ENCODE measurements around the gene MTHFD1. TPM values are rescaled to one million over a fixed set of nuclear protein-coding genes. Genes with fewer than 3 reads are reported as not detected.

Gene MTHFD1
- total RNA-seq, 2 experiments from 2014 or later = 231 to 238 TPM

- Mint-ChIP-seq H3K9me3 (ENCODE audit: insufficient read depth) (no peaks in the 10 kb centered on the region), H3K36me3 (ENCODE audit: low read depth) (peaks cover 54% of the 10 kb centered on the region), H3K27ac (peak overlapping the region; percentile 61), H3K27me3 (ENCODE audit: low read depth) (no peaks in the 10 kb centered on the region), H3K4me1 (ENCODE audit: low read depth) (peaks cover 47% of the 10 kb centered on the region), H3K4me3 (peak overlapping the region; percentile 60)
- CTCF ChIA-PET = interaction anchor here (1.9 kb wide), 1 partner anchor 36 kb away, joined by 4 read pairs; no protein-coding TSS in a partner anchor
- DNase-seq = no peak
- POLR2A ChIA-PET = interaction anchor here (2.0 kb wide), 1 partner anchor 34 kb away, joined by 6 read pairs; no protein-coding TSS in a partner anchor
- ATAC-seq = no peak
These were observed 111.9 kb downstream of the MTHFD1 start for GRCh38 chr14:64500088-64500487.

DNA sequence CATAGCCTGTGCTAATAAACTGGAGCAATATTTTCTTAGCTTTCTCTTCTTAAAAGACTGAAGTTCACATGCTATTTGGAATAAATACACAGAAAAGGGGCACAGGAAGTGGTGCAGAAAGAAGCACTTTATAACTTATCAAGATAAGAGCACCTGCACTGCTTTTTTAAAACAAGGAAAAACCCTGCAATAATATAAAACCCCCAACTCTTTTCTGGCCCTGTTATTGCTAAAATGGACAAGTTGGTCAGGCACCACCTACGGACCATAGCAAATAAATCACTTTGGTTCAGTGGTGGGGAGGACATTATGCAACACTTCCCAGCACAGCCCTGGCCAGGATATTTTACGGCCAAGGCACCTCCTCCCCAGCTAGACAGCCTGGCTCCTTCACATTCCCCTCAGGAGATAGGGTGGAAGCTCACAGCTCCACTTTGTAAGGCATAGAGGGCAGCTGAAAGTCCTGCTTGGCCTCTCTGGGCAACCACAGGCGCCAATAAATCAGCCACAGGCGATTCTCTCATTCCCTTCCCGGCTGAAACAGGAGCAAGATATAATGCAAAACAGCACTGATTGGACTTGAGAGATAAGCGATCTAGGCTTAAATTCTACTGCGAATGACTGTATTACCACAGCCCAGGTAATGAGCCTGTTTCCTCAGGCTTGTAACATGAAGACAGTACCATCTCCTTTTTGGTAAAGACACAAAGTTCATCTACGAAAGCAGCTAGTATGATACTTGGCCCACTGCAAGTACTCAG is 113.4 kb downstream of the MTHFD1 start:
- peak overlapping the region; percentile 100 for H3K27ac Mint-ChIP-seq
- ChIA-PET POLR2A (interaction anchor here (0.6 to 5.6 kb wide), 8 partner anchors 11 to 163 kb away, joined by 3 to 55 read pairs (median 8); partner anchors contain the start of gene MTHFD1), CTCF (interaction anchor here (0.9 to 2.7 kb wide), 11 partner anchors 9 to 157 kb away, joined by 3 to 22 read pairs (median 5); partner anchors contain the start of gene HSPA2)
- peaks cover 59% of the 10 kb centered on the region for H3K36me3 Mint-ChIP-seq (ENCODE audit: low read depth)
- H3K9me3 Mint-ChIP-seq (ENCODE audit: insufficient read depth) = no peaks in the 10 kb centered on the region
- peak overlapping the region; percentile 96 for H3K4me3 Mint-ChIP-seq
- no peaks in the 10 kb centered on the region for H3K27me3 Mint-ChIP-seq (ENCODE audit: low read depth)
- DNase-seq (no peak), ATAC-seq (no peak)
- H3K4me1 Mint-ChIP-seq (ENCODE audit: low read depth) = peaks cover 43% of the 10 kb centered on the region

GRCh38 chr14:64502456-64502855 is 114.3 kb downstream of the MTHFD1 start:
- ChIA-PET CTCF (interaction anchor here (0.9 to 2.7 kb wide), 10 partner anchors 8 to 158 kb away, joined by 3 to 22 read pairs (median 5); partner anchors contain the start of gene HSPA2), POLR2A (interaction anchor here (0.9 to 5.6 kb wide), 13 partner anchors 7 to 164 kb away, joined by 3 to 55 read pairs (median 8); partner anchors contain the start of genes HSPA2 and MTHFD1)
- H3K4me1 Mint-ChIP-seq (ENCODE audit: low read depth) = peaks cover 45% of the 10 kb centered on the region
- H3K36me3 Mint-ChIP-seq (ENCODE audit: low read depth) = peaks cover 60% of the 10 kb centered on the region
- peak; percentile 44 for DNase-seq
- peak overlapping the region; percentile 100 for H3K27ac Mint-ChIP-seq
- no peaks in the 10 kb centered on the region for H3K9me3 Mint-ChIP-seq (ENCODE audit: insufficient read depth)
- H3K4me3 Mint-ChIP-seq = peak overlapping the region; percentile 96
- no peaks in the 10 kb centered on the region for H3K27me3 Mint-ChIP-seq (ENCODE audit: low read depth)
- no peak for ATAC-seq

DNA sequence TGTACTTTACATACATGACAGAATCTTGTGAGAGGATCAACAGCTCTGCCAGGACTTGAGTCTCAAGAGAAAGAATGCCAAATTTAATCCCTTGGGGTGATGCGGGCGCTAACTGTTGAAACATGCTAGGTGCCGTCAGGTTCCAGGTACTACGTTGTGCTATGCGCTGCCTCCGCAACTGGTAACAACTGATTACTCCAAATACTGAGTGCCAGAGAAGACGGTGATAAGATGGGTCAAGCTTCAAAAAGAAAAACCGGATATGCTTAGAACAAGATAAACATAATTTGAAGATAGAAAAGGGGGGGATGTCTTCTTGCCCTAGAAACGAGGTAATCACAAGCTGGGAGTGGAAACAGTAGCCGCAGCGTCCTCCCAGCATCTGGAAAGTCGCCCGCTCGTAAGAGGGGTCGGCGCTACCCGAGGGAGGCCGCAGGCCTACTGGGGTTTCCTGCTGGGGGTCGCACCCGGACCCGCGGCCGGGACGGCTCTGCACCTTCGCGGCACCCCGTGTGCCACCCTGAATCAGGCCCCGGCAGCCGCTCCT is 114.8 kb downstream of the MTHFD1 start:
- peak overlapping the region; percentile 100 for H3K27ac Mint-ChIP-seq
- no peaks in the 10 kb centered on the region for H3K9me3 Mint-ChIP-seq (ENCODE audit: insufficient read depth)
- ATAC-seq (no peak), DNase-seq (peak; percentile 46)
- POLR2A ChIA-PET = interaction anchor here (0.9 to 5.6 kb wide), 13 partner anchors 8 to 165 kb away, joined by 3 to 55 read pairs (median 8); partner anchors contain the start of genes HSPA2 and MTHFD1
- H3K36me3 Mint-ChIP-seq (ENCODE audit: low read depth) = peaks cover 60% of the 10 kb centered on the region
- H3K4me1 Mint-ChIP-seq (ENCODE audit: low read depth) = peaks cover 46% of the 10 kb centered on the region
- H3K4me3 Mint-ChIP-seq = peak overlapping the region; percentile 96
- CTCF ChIA-PET = interaction anchor here (0.9 to 2.7 kb wide), 10 partner anchors 8 to 159 kb away, joined by 3 to 22 read pairs (median 5); partner anchors contain the start of gene HSPA2
- H3K27me3 Mint-ChIP-seq (ENCODE audit: low read depth) = no peaks in the 10 kb centered on the region

DNA sequence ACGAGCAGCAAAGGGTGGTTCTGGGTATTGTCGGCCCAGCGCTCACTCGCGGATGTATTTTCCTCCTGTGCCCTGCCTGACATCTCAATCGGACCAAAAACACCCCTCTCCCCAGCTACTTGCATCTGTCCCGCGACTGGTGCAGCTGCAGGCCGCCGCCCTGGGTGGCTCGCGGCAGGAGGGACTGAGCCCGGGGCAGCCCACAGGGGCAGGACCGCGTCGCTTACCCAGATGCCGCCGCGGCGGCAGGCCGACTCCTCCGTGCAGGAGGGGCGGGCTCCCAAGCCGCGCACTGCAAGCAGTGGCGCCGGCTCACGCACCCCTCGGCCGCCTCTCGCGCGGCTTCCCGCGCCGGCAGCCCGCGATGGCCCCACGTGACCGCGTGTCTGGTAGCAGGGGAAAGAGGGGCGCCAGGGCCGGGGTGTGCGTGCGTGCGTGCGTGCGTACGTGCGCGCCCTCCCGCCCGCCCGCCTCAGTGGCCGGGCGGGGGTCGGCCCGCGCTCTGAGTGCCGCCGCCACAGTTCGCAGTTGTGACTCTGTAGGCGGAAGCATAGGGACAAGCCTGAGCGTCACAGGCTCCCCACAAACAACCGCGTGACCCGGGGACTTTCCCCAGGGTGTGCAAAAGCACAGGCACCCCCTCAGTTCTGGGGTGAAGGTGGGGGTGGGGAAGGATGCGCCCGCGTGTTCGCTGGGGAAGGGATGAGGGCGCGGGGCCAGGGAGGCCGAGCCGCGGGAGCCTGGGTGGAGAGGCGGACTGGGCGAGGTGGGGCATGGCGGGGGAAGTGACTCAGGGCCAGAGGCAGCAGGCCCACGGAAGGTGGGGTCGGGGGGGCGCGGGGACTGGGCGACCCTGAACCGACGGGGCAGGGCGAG is 115.5 kb downstream of the MTHFD1 start, which contains the start of gene ZBTB25:
Gene ZBTB25 (minus strand): TSS at position 405 of the 876 bp plus-strand sequence. CDS start 13,305 bp downstream, outside the sequence.
- ChIA-PET POLR2A (interaction anchor here (0.9 to 5.6 kb wide), 19 partner anchors 7 to 166 kb away, joined by 3 to 55 read pairs (median 7); partner anchors contain the start of genes HSPA2 and MTHFD1), CTCF (interaction anchor here (0.9 to 2.7 kb wide), 8 partner anchors 7 to 160 kb away, joined by 3 to 22 read pairs (median 6); partner anchors contain the start of genes HSPA2 and MTHFD1)
- Mint-ChIP-seq H3K36me3 (ENCODE audit: low read depth) (peaks cover 63% of the 10 kb centered on the region), H3K4me1 (ENCODE audit: low read depth) (peaks cover 50% of the 10 kb centered on the region), H3K27me3 (ENCODE audit: low read depth) (no peaks in the 10 kb centered on the region), H3K4me3 (peak within 1 kb of the TSS; percentile 96), H3K9me3 (ENCODE audit: insufficient read depth) (no peaks in the 10 kb centered on the region), H3K27ac (peak within 1 kb of the TSS; percentile 100)
- ATAC-seq (peak; percentile 72), DNase-seq (peak; percentile 97)

DNA sequence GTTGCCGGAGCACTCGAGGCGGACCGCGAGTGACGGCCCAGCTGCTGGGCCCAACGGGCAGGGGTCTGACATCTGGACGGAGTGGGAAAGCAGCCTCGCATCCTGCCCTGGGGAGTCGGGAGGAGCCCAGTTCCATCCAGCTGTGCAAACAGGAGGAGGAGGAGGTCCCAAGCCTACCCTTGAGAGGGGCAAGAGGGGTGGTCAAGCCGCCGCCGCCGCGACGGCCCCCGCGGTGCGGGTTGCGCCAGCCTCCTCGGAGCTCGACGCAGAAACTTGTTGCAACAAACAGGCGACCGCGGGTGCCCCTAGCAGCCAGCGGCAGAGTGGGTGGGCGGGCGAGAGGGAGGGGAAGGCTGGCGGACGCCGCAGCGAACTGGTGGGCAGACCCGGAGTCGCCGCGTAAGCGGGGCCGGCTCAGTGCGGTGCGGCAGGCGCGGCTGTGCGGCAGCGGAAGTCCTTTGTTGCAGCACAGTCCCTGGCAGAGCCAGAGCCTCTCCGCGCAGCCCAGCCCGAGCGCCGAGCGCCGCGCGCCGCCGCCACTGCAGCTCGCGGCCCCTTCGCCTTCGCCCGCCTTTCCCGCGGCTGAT is 116.2 kb downstream of the MTHFD1 start, which contains the start of gene ZBTB1:
Gene ZBTB1 (plus strand): TSS at position 461 of the 587 bp plus-strand sequence. CDS start 16,735 bp downstream, outside the sequence.
- H3K36me3 Mint-ChIP-seq (ENCODE audit: low read depth) = peaks cover 62% of the 10 kb centered on the region
- ATAC-seq = peak; percentile 57
- POLR2A ChIA-PET = interaction anchor here (1.0 to 5.6 kb wide), 13 partner anchors 9 to 167 kb away, joined by 3 to 55 read pairs (median 5); partner anchors contain the start of genes AKAP5, HSPA2 and MTHFD1

DNA sequence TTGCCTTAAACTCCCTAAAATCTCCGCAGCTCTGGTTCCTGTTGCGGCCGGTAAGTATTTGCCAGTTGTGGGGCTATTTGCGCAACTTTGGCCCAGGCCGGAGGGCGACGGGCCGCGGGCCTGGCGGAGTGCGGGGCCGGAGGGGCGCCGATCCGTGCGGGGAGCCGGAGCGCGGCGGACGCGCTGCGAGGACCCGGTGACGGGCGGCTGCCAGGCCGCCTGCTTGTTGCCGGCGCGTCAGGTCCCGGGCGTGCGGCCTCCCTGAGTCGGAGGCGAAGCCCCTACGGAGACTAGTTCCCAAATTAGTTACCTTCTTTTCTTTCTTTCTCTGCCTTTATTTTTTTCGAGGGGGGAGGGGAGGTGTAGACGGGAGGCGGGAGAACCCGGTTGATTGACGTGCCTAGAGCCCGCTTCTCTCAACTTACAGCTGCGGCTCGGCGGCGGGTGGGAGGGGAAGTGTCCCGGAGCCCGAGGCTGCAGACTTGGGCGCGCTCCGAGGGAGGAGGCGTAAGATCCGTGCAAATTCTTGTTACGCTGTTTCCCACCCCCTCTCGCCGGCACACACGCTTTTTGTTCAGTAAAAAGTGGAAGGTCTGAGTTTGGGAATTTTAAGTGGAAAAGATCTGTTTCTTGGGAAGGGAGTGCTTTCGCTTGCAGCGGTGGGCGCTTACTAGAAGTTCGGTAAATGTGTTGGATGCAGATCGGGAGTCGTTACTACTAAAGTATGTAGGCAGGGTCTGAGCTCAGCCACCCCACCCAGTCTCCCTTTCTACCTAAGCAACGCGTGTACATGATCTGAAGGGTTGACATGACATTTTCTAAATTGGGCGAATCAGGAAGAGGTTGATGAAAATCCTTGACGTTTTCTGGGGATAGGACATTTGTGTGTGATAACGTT is 117.0 kb downstream of the MTHFD1 start:
- peak overlapping the region; percentile 100 for H3K27ac Mint-ChIP-seq
- ATAC-seq (peak; percentile 32), DNase-seq (peak; percentile 92)
- H3K27me3 Mint-ChIP-seq (ENCODE audit: low read depth) = no peaks in the 10 kb centered on the region
- CTCF ChIA-PET = interaction anchor here (0.9 to 1.3 kb wide), 4 partner anchors 117 to 167 kb away, joined by 3 to 6 read pairs (median 4); partner anchors contain the start of gene MTHFD1
- peaks cover 55% of the 10 kb centered on the region for H3K36me3 Mint-ChIP-seq (ENCODE audit: low read depth)
- no peaks in the 10 kb centered on the region for H3K9me3 Mint-ChIP-seq (ENCODE audit: insufficient read depth)
- POLR2A ChIA-PET = interaction anchor here (0.6 to 5.6 kb wide), 17 partner anchors 10 to 167 kb away, joined by 3 to 55 read pairs (median 4); partner anchors contain the start of genes AKAP5, HSPA2 and MTHFD1
- peak overlapping the region; percentile 85 for H3K4me3 Mint-ChIP-seq
- H3K4me1 Mint-ChIP-seq (ENCODE audit: low read depth) = peaks cover 52% of the 10 kb centered on the region

More for the DNA sequence above, 116.2 kb downstream of the MTHFD1 start, which contains the start of gene ZBTB1:
- H3K9me3 Mint-ChIP-seq (ENCODE audit: insufficient read depth) = no peaks in the 10 kb centered on the region
- DNase-seq = peak; percentile 91
- H3K4me1 Mint-ChIP-seq (ENCODE audit: low read depth) = peaks cover 54% of the 10 kb centered on the region
- no peaks in the 10 kb centered on the region for H3K27me3 Mint-ChIP-seq (ENCODE audit: low read depth)
- CTCF ChIA-PET = interaction anchor here (0.9 to 2.4 kb wide), 3 partner anchors 36 to 166 kb away, joined by 3 to 6 read pairs (median 6); partner anchors contain the start of genes HSPA2 and MTHFD1
- H3K4me3 Mint-ChIP-seq = peak within 1 kb of the TSS; percentile 85
- peak within 1 kb of the TSS; percentile 100 for H3K27ac Mint-ChIP-seq

- peak overlapping the region; percentile 85 for H3K4me3 Mint-ChIP-seq
- ChIA-PET POLR2A (no interaction called here), CTCF (no interaction called here)
- peak overlapping the region; percentile 98 for H3K27ac Mint-ChIP-seq
- DNase-seq (no peak), ATAC-seq (no peak)
- H3K9me3 Mint-ChIP-seq (ENCODE audit: insufficient read depth) = no peaks in the 10 kb centered on the region
- H3K27me3 Mint-ChIP-seq (ENCODE audit: low read depth) = no peaks in the 10 kb centered on the region
- peaks cover 55% of the 10 kb centered on the region for H3K36me3 Mint-ChIP-seq (ENCODE audit: low read depth)
- H3K4me1 Mint-ChIP-seq (ENCODE audit: low read depth) = peaks cover 56% of the 10 kb centered on the region
These were observed 118.6 kb downstream of the MTHFD1 start for GRCh38 chr14:64506721-64507120.

GRCh38 chr14:64507376-64508156 is 119.4 kb downstream of the MTHFD1 start:
- peak overlapping the region; percentile 98 for H3K27ac Mint-ChIP-seq
- no peak for ATAC-seq
- DNase-seq = no peak
- H3K4me1 Mint-ChIP-seq (ENCODE audit: low read depth) = peaks cover 55% of the 10 kb centered on the region
- ChIA-PET CTCF (interaction anchor here (0.7 to 1.4 kb wide), 2 partner anchors 78 to 163 kb away, joined by 3 to 5 read pairs; no protein-coding TSS in a partner anchor), POLR2A (interaction anchor here (1.1 to 1.9 kb wide), 2 partner anchors 15 to 120 kb away, joined by 3 to 7 read pairs; partner anchors contain the start of gene MTHFD1)
- H3K27me3 Mint-ChIP-seq (ENCODE audit: low read depth) = no peaks in the 10 kb centered on the region
- no peaks in the 10 kb centered on the region for H3K9me3 Mint-ChIP-seq (ENCODE audit: insufficient read depth)
- peaks cover 47% of the 10 kb centered on the region for H3K36me3 Mint-ChIP-seq (ENCODE audit: low read depth)
- H3K4me3 Mint-ChIP-seq = peak overlapping the region; percentile 85
